Smooth muscle cell (in vitro differentiated cells): Measurements from ENCODE around the gene ELOVL5. TPM values are rescaled to one million over a fixed set of nuclear protein-coding genes. Genes with fewer than 3 reads are reported as not detected.

Experiments used
- DNase-seq: peaks from one replicate; lab custom pipeline; 2025; ENCODE audit not compliant: unreplicated experiment; lab: John Stamatoyannopoulos, UW
- H2AFZ ChIP-seq: fragments of 200-600 bp; sonication (generic); 2 replicates; pipeline ENCODE4 v1.6.0; 2016; ENCODE audit warnings: antibody characterized with exemption, low read depth, mild to moderate bottlenecking
- H3F3A ChIP-seq: fragments of 200-600 bp; sonication (generic); 2 replicates; pipeline ENCODE4 v1.6.0; 2017; ENCODE audit warnings: antibody characterized with exemption, low read depth
- H3K27ac ChIP-seq: fragments of 200-600 bp; sonication (generic); 2 replicates; pipeline ENCODE4 v1.5.1; 2016; ENCODE audit warnings: low read depth, mild to moderate bottlenecking
- H3K27me3 ChIP-seq: fragments of 200-600 bp; sonication (generic); 2 replicates; pipeline ENCODE4 v1.6.1; 2016; ENCODE audit warnings: low read depth, mild to moderate bottlenecking
- H3K36me3 ChIP-seq: fragments of 200-600 bp; sonication (generic); 2 replicates; pipeline ENCODE4 v1.5.1; 2016; ENCODE audit warnings: low read depth
- H3K4me1 ChIP-seq: fragments of 200-600 bp; sonication (generic); 2 replicates; pipeline ENCODE4 v1.5.1; 2016; ENCODE audit warnings: low read depth
- H3K4me2 ChIP-seq: fragments of 200-600 bp; sonication (generic); 2 replicates; pipeline ENCODE4 v1.6.0; 2016; ENCODE audit warnings: mild to moderate bottlenecking
- H3K4me3 ChIP-seq: fragments of 200-600 bp; sonication (generic); 2 replicates; pipeline ENCODE4 v1.5.1; 2016; ENCODE audit warnings: mild to moderate bottlenecking
- H3K79me2 ChIP-seq: fragments of 200-600 bp; sonication (generic); 2 replicates; pipeline ENCODE4 v1.6.0; 2016; ENCODE audit warnings: low read depth, mild to moderate bottlenecking
- H3K9ac ChIP-seq: fragments of 200-600 bp; sonication (generic); 2 replicates; pipeline ENCODE4 v1.6.0; 2016; ENCODE audit warnings: low read depth
- H3K9me3 ChIP-seq: fragments of 200-600 bp; sonication (generic); replicated peaks from 2 replicates; pipeline ENCODE4 v1.5.1; 2016; ENCODE audit warnings: low read depth
- H4K20me1 ChIP-seq: fragments of 200-600 bp; sonication (generic); 2 replicates; pipeline ENCODE4 v1.6.0; 2016; ENCODE audit warnings: low read depth
- WGBS: methylation state at CpG from one replicate; pipeline ENCODE4 v1.1.7; 2016; ENCODE audit warnings: low lambda C conversion rate; 5-methylcytosine and 5-hydroxymethylcytosine counted together
- polyA plus RNA-seq: library from polyadenylated mRNA; unstranded; fragments of >200 nt; fragmentation: Nextera tagmentation; extraction: Ambion mirVana; gene quantifications from 2 replicates; pipeline ENCODE4 v1.2.1, GENCODE V29; 2016
- total RNA-seq: library from RNA; depleted of rRNA; stranded (reverse); fragments of >200 nt; gene quantifications from 2 replicates; pipeline ENCODE4 v1.2.3, GENCODE V29; 2014
- TF ChIP-seq, protein P1 (sequence below): fragments of 200-600 bp; sonication (generic); IDR thresholded peaks from 2 replicates; pipeline ENCODE4 v1.5.1; 2017; ENCODE audit warnings: borderline replicate concordance, mild to moderate bottlenecking, antibody characterized with exemption; ENCODE audit not compliant: insufficient read depth, poor library complexity, severe bottlenecking

ELOVL5 gene
- total and polyA plus RNA-seq, 2 experiments from 2014 or later, result 71.9 to 79.2 TPM

DNA sequence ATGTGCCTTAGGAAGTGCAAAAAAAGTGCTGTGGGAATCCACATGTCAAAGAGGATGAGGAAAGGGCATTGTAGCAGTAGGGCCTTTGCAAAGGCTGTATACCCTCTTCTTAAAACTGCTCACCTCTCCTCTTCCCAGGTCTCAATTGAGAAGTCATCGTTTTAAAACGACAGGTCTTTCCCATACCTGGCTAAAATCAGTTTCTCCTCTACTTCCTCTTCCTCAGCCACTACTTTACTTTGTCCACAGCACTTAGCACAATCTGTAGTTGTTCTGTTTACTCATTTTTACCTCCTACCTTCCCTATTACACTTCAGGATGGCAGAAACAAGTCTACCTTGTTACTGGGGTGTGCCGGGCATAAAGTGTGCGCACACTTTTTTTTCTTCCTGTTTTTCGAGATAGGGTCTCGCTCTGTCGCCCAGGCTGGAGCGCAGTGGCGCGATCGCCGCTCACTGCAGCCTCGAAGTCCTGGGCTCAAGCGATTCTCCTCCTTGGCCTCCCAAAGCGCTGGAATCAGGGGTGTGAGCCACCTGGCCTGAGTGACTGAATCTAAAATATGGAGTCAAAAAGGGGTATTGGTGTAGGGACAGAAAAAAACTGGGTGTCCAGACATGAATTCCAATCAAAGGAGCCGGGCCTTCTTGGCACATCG is 9.8 kb upstream of the ELOVL5 start:
- Histone ChIP-seq H3K27ac (peak overlapping the region; percentile 97), H3K4me1 (peaks cover 20% of the 10 kb centered on the region), H2AFZ (peak overlapping the region; percentile 40), H3F3A (peaks cover 21% of the 10 kb centered on the region), H3K4me2 (peak overlapping the region; percentile 90), H3K79me2 (no peaks in the 10 kb centered on the region), H3K4me3 (peak overlapping the region; percentile 52), H3K27me3 (no peaks in the 10 kb centered on the region), H3K9ac (peak overlapping the region; percentile 72), H4K20me1 (no peaks in the 10 kb centered on the region), H3K9me3 (no peaks in the 10 kb centered on the region), H3K36me3 (no peaks in the 10 kb centered on the region)
- WGBS, result 13% methylated on average over 17 of the region's 17 CpGs
- DNase-seq, result no peak
- TF ChIP-seq, protein P1, sequence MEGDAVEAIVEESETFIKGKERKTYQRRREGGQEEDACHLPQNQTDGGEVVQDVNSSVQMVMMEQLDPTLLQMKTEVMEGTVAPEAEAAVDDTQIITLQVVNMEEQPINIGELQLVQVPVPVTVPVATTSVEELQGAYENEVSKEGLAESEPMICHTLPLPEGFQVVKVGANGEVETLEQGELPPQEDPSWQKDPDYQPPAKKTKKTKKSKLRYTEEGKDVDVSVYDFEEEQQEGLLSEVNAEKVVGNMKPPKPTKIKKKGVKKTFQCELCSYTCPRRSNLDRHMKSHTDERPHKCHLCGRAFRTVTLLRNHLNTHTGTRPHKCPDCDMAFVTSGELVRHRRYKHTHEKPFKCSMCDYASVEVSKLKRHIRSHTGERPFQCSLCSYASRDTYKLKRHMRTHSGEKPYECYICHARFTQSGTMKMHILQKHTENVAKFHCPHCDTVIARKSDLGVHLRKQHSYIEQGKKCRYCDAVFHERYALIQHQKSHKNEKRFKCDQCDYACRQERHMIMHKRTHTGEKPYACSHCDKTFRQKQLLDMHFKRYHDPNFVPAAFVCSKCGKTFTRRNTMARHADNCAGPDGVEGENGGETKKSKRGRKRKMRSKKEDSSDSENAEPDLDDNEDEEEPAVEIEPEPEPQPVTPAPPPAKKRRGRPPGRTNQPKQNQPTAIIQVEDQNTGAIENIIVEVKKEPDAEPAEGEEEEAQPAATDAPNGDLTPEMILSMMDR, result no peak

DNA sequence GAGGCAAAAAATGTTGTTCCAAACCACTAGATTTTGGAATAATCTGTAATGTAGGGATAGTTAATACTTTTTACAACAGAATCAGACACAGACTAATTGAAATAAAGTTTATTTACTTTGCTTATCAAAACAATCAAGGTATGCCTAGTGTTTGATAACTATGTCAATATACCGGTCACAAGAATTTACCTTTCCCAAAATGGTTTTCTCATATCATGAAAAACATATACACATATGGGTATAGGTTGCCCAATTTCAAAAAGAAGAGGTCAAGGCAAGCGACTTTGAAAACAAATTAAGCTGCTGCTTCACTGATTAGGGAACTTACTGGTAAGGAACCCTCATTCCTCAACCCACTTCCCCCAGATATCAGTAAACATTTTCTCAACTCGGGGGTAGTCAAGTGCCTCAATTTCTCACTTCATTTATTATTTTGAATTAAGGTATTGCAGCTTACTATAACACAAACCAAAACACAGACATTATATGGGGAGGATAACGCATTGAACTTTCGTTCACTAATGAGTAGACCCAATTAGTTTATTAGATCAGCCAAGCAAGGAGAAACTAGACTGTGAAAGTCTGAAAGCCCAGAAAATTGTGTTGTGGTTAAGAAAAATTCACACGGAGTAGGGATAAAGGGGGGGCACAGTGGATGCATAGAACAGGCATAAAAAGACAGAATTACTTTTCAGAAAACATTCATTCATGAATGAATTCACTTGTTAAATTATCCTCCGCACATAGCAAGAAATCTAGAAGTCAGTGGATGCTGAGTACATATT is 9.0 kb upstream of the ELOVL5 start:
- Histone ChIP-seq H2AFZ (no peak overlapping the region), H3F3A (peaks cover 21% of the 10 kb centered on the region), H3K4me3 (no peak overlapping the region), H3K9me3 (no peaks in the 10 kb centered on the region), H3K9ac (no peak overlapping the region), H4K20me1 (no peaks in the 10 kb centered on the region), H3K4me2 (peak overlapping the region; percentile 90), H3K27ac (no peak overlapping the region), H3K79me2 (no peaks in the 10 kb centered on the region), H3K27me3 (no peaks in the 10 kb centered on the region), H3K4me1 (peaks cover 20% of the 10 kb centered on the region), H3K36me3 (no peaks in the 10 kb centered on the region)
- DNase-seq, result no peak
- WGBS, result 88% methylated on average over 7 of the region's 7 CpGs
- TF ChIP-seq, protein P1, result no peak

DNA sequence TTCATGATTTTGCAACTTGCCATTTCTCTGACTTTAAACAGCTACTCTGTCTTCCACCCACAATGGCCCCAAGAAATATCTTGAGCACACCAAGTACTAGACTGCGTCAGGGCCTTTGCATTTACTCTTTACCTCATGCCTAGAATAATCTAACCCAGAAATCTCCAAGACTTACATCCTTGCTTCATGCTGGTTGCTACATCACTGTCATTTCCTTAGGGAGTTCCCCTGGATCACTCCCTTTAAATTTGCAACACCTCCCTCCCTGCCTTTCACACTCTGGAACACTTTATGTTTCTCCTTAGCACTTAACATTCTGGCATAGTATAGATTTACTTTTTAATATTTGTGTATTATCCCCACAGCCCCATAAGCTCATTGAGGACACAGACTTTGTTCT is 4.9 kb upstream of the ELOVL5 start:
- Histone ChIP-seq H3K36me3 (no peaks in the 10 kb centered on the region), H3K27ac (no peak overlapping the region), H3K4me1 (peaks cover 4% of the 10 kb centered on the region), H4K20me1 (no peaks in the 10 kb centered on the region), H3K4me3 (no peak overlapping the region), H3F3A (no peaks in the 10 kb centered on the region), H3K9ac (no peak overlapping the region), H3K79me2 (no peaks in the 10 kb centered on the region), H2AFZ (no peak overlapping the region), H3K4me2 (no peak overlapping the region), H3K27me3 (no peaks in the 10 kb centered on the region), H3K9me3 (no peaks in the 10 kb centered on the region)
- 82% methylated on average over 1 of the region's 1 CpG for WGBS
- DNase-seq, result no peak
- TF ChIP-seq, protein P1, result no peak
